ENCODE measurements around the gene SORBS2. TPM values are rescaled to one million over a fixed set of nuclear protein-coding genes. Genes with fewer than 3 reads are reported as not detected.

SORBS2 gene
- total and polyA plus RNA-seq, 2 of the 8 experiments (the other 6 are each of a cell fraction or from before 2014, with no cell fraction given): 73.0 to 87.1 TPM

DNA sequence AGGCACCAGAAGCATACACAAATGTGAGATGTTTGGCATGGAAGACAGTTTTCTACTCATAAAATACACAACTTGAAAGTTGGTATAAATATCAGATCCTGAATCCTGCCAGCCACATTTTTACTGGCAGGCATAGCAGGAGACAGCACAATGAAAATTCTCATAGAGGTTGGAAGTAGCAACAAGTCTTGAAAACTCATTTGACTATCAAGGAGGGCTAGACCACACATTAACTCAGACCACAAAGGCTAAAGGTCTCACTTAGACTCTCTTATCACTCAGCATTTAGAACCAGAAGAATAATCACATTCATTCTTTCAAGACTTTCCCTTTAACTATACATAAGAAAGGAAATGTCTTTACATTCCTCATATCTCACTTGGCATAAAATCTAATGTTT is 56.5 kb downstream of the SORBS2 start:
- H3K4me3 ChIP-seq (ENCODE audit: extremely low read depth in 1 of 4, insufficient read depth in 2 of 4, low read depth in 3 of 4, low read length in 4 of 4): no peak overlapping the region
- H3K18ac ChIP-seq (ENCODE audit: extremely low read depth, low read length): no peak overlapping the region
- no peaks in the 10 kb centered on the region for H3K27me3 ChIP-seq (replicated peaks in 1 of 4; ENCODE audit: control insufficient read depth in 3 of 4, extremely low read depth in 1 of 4, insufficient read depth in 3 of 4, low read length in 3 of 4)
- no peak overlapping the region for H2BK120ac ChIP-seq (replicated peaks; ENCODE audit: low read depth, low read length)
- H2BK15ac ChIP-seq (ENCODE audit: low read length): no peak overlapping the region
- H3K27ac ChIP-seq (ENCODE audit: low read depth, low read length): no peak overlapping the region
- H3K36me3 ChIP-seq (ENCODE audit: control insufficient read depth in 2 of 4, insufficient read depth in 4 of 4, low read length in 3 of 4): no peaks in the 10 kb centered on the region
- no peak overlapping the region for H2BK12ac ChIP-seq (ENCODE audit: low read depth, low read length)
- H3K4me2 ChIP-seq (ENCODE audit: insufficient read depth in 1 of 2, low read depth in 2 of 2, low read length in 2 of 2): no peak overlapping the region
- FAIRE-seq (peak; percentile 28), DNase-seq (ENCODE audit: low read depth in 1 of 2, low spot score in 2 of 2) (no peak)
- H4K5ac ChIP-seq (ENCODE audit: insufficient read length, low read depth, low read length): no peak overlapping the region
- no peak overlapping the region for H4K91ac ChIP-seq (replicated peaks; ENCODE audit: insufficient read length, low read length)
- H3K9me3 ChIP-seq (ENCODE audit: insufficient read depth in 2 of 2, low read depth in 1 of 2, low read length in 1 of 2): no peaks in the 10 kb centered on the region; a peak in 1 of 4 replicates
- no peak overlapping the region for H2BK5ac ChIP-seq (ENCODE audit: low read depth, low read length)
- H3K23ac ChIP-seq (ENCODE audit: insufficient read length): no peak overlapping the region
- POLR2A ChIA-PET (ENCODE audit: partially characterized antibody): no interaction called here
- peaks cover 0 to 54% of the 10 kb centered on the region in 2 experiments; a peak in 3 of 4 replicates for H3K79me2 ChIP-seq (ENCODE audit: control insufficient read depth in 1 of 2, insufficient read depth in 2 of 2, low read length in 2 of 2)
- H3K4me1 ChIP-seq (replicated peaks in 1 of 4; ENCODE audit: control insufficient read depth in 3 of 4, insufficient read depth in 4 of 4, low read length in 3 of 4): no peaks in the 10 kb centered on the region
- CTCF ChIA-PET (ENCODE audit: partially characterized antibody): no interaction called here
- peaks cover 7% of the 10 kb centered on the region; the same call in 1 of the 2 replicates for H3K79me1 ChIP-seq (ENCODE audit: low read depth, low read length)
- H3K4ac ChIP-seq (replicated peaks; ENCODE audit: insufficient read length, low read depth, low read length): no peak overlapping the region
- no peak overlapping the region for H2BK20ac ChIP-seq (ENCODE audit: low read length)
- H3K23me2 ChIP-seq (ENCODE audit: low read depth, low read length): no peaks in the 10 kb centered on the region; the same call in 1 of the 2 replicates
- no peak overlapping the region for H3K14ac ChIP-seq (ENCODE audit: insufficient read length)
- no peak overlapping the region for H2AFZ ChIP-seq (ENCODE audit: low read length)
- H2AK5ac ChIP-seq (ENCODE audit: low read depth, low read length): no peak overlapping the region
- no peak overlapping the region for H3K9ac ChIP-seq (replicated peaks in 1 of 4; ENCODE audit: extremely low read depth in 1 of 4, low read depth in 3 of 4, low read length in 3 of 4)
- no peak overlapping the region for H4K8ac ChIP-seq (ENCODE audit: extremely low read depth, insufficient read depth, low read length)
- H4K20me1 ChIP-seq (replicated peaks in 1 of 2; ENCODE audit: control insufficient read depth in 1 of 2, insufficient read depth in 2 of 2, low read length in 2 of 2): no peaks in the 10 kb centered on the region
- no peak overlapping the region for H3K56ac ChIP-seq (replicated peaks; ENCODE audit: insufficient read length, low read depth, low read length)
- TF ChIP-seq CTBP2 (IDR thresholded peaks at IDR 0.05; ENCODE audit: borderline replicate concordance, insufficient read depth, insufficient read length, low read length) (no peak), PHF8 (conservative IDR thresholded peaks at IDR 0.05; ENCODE audit: low read depth, low read length) (no peak), CBX5 (IDR thresholded peaks at IDR 0.05; ENCODE audit: low read depth, low read length) (no peak), EGR1 (IDR thresholded peaks at IDR 0.05; ENCODE audit: borderline replicate concordance, low read depth, low read length) (no peak), YY1 (IDR thresholded peaks at IDR 0.05; ENCODE audit: low read depth, low read length) (no peak), NANOG (IDR thresholded peaks at IDR 0.05; ENCODE audit: insufficient read depth, low read depth, low read length, poor library complexity, severe bottlenecking) (no peak), POU5F1 (IDR thresholded peaks at IDR 0.05; ENCODE audit: low read depth, low read length) (no peak), CHD2 (IDR thresholded peaks at IDR 0.05; ENCODE audit: low read length) (no peak), TAF7 (optimal IDR thresholded peaks at IDR 0.05; ENCODE audit: borderline replicate concordance, low read depth, low read length) (no peak), ATF3 (IDR thresholded peaks at IDR 0.05; ENCODE audit: insufficient read depth, low read depth, low read length) (no peak), SP1 (IDR thresholded peaks at IDR 0.05; ENCODE audit: low read depth, low read length) (no peak), TAF1 (IDR thresholded peaks at IDR 0.05; ENCODE audit: low read depth, low read length) (no peak), HDAC6 (IDR thresholded peaks at IDR 0.05; ENCODE audit: low read depth, low read length) (no peak), TBP (IDR thresholded peaks at IDR 0.05; ENCODE audit: low read depth, low read length) (no peak)
- TF ChIP-seq, protein P1, sequence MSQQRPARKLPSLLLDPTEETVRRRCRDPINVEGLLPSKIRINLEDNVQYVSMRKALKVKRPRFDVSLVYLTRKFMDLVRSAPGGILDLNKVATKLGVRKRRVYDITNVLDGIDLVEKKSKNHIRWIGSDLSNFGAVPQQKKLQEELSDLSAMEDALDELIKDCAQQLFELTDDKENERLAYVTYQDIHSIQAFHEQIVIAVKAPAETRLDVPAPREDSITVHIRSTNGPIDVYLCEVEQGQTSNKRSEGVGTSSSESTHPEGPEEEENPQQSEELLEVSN (IDR thresholded peaks at IDR 0.05): no peak
